ENCODE results near the gene CDKN2D.

Gene CDKN2D

GRCh38 chr19:10519421-10519820 is 49.4 kb downstream of the CDKN2D start:
- no peak for DNase-seq (ENCODE audit: low read depth, low spot score)
- no peaks in the 10 kb centered on the region; the same call in 1 of the 2 replicates for H3K4me1 ChIP-seq (ENCODE audit: control insufficient read depth, insufficient read depth, low read length)
- WGBS (ENCODE audit: insufficient coverage, insufficient read length) = no CpG with 5 or more reads among the region's 7 CpGs
- peaks cover 19% of the 10 kb centered on the region for H3K27me3 ChIP-seq (ENCODE audit: control insufficient read depth, insufficient read depth, low read length)
- no peaks in the 10 kb centered on the region; the same call in 1 of the 2 replicates for H3K36me3 ChIP-seq (ENCODE audit: control insufficient read depth, insufficient read depth, low read length)
- H3K9me3 ChIP-seq (ENCODE audit: control insufficient read depth, insufficient read depth, low read length) = no peaks in the 10 kb centered on the region
- H3K4me3 ChIP-seq (ENCODE audit: low read length) = no peak overlapping the region
- H3K27ac ChIP-seq (ENCODE audit: low read length) = no peak overlapping the region

- Histone ChIP-seq H3K27ac (ENCODE audit: low read length) (no peak overlapping the region), H3K4me1 (ENCODE audit: control insufficient read depth, insufficient read depth, low read length) (peaks cover 3% of the 10 kb centered on the region), H3K4me3 (ENCODE audit: low read length) (peak overlapping the region; percentile 7; the same call in 1 of the 2 replicates), H3K9me3 (ENCODE audit: control insufficient read depth, insufficient read depth, low read length) (no peaks in the 10 kb centered on the region), H3K27me3 (ENCODE audit: control insufficient read depth, insufficient read depth, low read length) (peaks cover 22% of the 10 kb centered on the region), H3K36me3 (ENCODE audit: control insufficient read depth, insufficient read depth, low read length) (no peaks in the 10 kb centered on the region; the same call in 1 of the 2 replicates)
- DNase-seq (ENCODE audit: low read depth, low spot score) = no peak
- no CpG with 5 or more reads among the region's 33 CpGs for WGBS (ENCODE audit: insufficient coverage, insufficient read length)
Observed at GRCh38 chr19:10518444-10519361, 50.1 kb downstream of the CDKN2D start.

- Histone ChIP-seq H3K36me3 (ENCODE audit: control insufficient read depth, insufficient read depth, low read length) (no peaks in the 10 kb centered on the region; the same call in 1 of the 2 replicates), H3K9me3 (ENCODE audit: control insufficient read depth, insufficient read depth, low read length) (no peaks in the 10 kb centered on the region), H3K4me3 (ENCODE audit: low read length) (peak overlapping the region; percentile 65; the same call in 1 of the 2 replicates), H3K27ac (ENCODE audit: low read length) (no peak overlapping the region), H3K27me3 (ENCODE audit: control insufficient read depth, insufficient read depth, low read length) (peaks cover 29% of the 10 kb centered on the region), H3K4me1 (ENCODE audit: control insufficient read depth, insufficient read depth, low read length) (peaks cover 3% of the 10 kb centered on the region)
- no CpG with 5 or more reads among the region's 27 CpGs for WGBS (ENCODE audit: insufficient coverage, insufficient read length)
- no peak for DNase-seq (ENCODE audit: low read depth, low spot score)
Observed at GRCh38 chr19:10517760-10518443, 50.9 kb downstream of the CDKN2D start.

GRCh38 chr19:10517361-10517759 is 51.4 kb downstream of the CDKN2D start, which contains the start of gene S1PR5:
S1PR5 (minus strand) TSS chr19:10517447; CDS start chr19:10515011, 2,436 bp downstream.
- no peak for DNase-seq (ENCODE audit: low read depth, low spot score)

GRCh38 chr19:10516671-10517286 is 52.0 kb downstream of the CDKN2D start:
- no peak for DNase-seq (ENCODE audit: low read depth, low spot score)
- peaks cover 30% of the 10 kb centered on the region for H3K27me3 ChIP-seq (ENCODE audit: control insufficient read depth, insufficient read depth, low read length)
- no peaks in the 10 kb centered on the region for H3K9me3 ChIP-seq (ENCODE audit: control insufficient read depth, insufficient read depth, low read length)
- no peak overlapping the region for H3K27ac ChIP-seq (ENCODE audit: low read length)
- H3K4me3 ChIP-seq (ENCODE audit: low read length) = peak overlapping the region; percentile 65; the same call in 1 of the 2 replicates
- no peaks in the 10 kb centered on the region; the same call in 1 of the 2 replicates for H3K36me3 ChIP-seq (ENCODE audit: control insufficient read depth, insufficient read depth, low read length)
- WGBS (ENCODE audit: insufficient coverage, insufficient read length) = no CpG with 5 or more reads among the region's 10 CpGs
- peaks cover 3% of the 10 kb centered on the region for H3K4me1 ChIP-seq (ENCODE audit: control insufficient read depth, insufficient read depth, low read length)

More at GRCh38 chr19:10517361-10517759, 51.4 kb downstream of the CDKN2D start, which contains the start of gene S1PR5:
- Histone ChIP-seq H3K27me3 (ENCODE audit: control insufficient read depth, insufficient read depth, low read length) (peaks cover 30% of the 10 kb centered on the region), H3K9me3 (ENCODE audit: control insufficient read depth, insufficient read depth, low read length) (no peaks in the 10 kb centered on the region), H3K36me3 (ENCODE audit: control insufficient read depth, insufficient read depth, low read length) (no peaks in the 10 kb centered on the region; the same call in 1 of the 2 replicates), H3K4me3 (ENCODE audit: low read length) (peak within 1 kb of the TSS; percentile 65; the same call in 1 of the 2 replicates), H3K4me1 (ENCODE audit: control insufficient read depth, insufficient read depth, low read length) (peaks cover 3% of the 10 kb centered on the region), H3K27ac (ENCODE audit: low read length) (no peak within 1 kb of the TSS)
- WGBS (ENCODE audit: insufficient coverage, insufficient read length) = no CpG with 5 or more reads among the region's 39 CpGs

Data from iPS DF 6.9 (cell line).